Measurements from ENCODE around the gene NME3.

The NME3 gene

DNA sequence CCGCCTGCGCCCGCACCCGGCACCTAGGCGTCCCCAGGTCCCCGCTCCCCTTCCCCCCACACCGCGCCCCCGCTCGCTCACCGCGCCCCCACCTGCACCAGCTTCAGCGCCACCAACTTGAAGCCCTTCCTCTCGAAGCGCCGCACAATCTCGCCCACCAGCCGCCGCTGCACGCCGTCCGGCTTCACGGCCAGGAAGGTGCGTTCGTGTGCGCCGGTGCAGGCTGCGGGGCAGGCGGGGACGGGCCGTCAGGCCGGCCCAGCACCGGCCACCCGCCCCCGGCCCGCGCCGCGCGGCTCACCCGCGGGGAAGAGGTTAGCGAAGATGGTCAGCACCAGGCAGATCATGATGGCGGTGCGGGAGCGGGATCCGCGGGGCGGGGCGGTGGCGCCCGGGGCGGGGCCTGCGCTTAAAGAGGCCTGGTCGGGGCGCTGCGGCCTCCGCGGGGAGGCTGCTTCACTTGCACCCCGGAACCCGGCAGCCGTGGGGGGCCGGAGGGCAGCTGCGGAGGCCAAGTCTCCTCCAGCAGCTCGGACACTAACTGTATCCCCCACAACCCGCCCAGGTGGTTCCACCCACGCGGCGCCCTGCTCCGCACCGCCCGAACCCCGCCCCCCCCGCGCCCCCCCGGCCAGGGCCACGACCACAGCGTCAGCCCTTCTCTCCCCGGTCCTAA is at the start of gene NME3:
NME3 (minus strand) TSS at position 356 of the 676 bp plus-strand sequence; CDS start at position 347, 9 bp downstream.
- peak within 1 kb of the TSS; percentile 96 for H3K4me3 ChIP-seq (ENCODE audit: low read depth, low read length)
- TF ChIP-seq, protein P1, sequence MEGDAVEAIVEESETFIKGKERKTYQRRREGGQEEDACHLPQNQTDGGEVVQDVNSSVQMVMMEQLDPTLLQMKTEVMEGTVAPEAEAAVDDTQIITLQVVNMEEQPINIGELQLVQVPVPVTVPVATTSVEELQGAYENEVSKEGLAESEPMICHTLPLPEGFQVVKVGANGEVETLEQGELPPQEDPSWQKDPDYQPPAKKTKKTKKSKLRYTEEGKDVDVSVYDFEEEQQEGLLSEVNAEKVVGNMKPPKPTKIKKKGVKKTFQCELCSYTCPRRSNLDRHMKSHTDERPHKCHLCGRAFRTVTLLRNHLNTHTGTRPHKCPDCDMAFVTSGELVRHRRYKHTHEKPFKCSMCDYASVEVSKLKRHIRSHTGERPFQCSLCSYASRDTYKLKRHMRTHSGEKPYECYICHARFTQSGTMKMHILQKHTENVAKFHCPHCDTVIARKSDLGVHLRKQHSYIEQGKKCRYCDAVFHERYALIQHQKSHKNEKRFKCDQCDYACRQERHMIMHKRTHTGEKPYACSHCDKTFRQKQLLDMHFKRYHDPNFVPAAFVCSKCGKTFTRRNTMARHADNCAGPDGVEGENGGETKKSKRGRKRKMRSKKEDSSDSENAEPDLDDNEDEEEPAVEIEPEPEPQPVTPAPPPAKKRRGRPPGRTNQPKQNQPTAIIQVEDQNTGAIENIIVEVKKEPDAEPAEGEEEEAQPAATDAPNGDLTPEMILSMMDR (IDR thresholded peaks at IDR 0.05; ENCODE audit: borderline replicate concordance, insufficient read depth, low read depth, low read length) = no peak

DNA sequence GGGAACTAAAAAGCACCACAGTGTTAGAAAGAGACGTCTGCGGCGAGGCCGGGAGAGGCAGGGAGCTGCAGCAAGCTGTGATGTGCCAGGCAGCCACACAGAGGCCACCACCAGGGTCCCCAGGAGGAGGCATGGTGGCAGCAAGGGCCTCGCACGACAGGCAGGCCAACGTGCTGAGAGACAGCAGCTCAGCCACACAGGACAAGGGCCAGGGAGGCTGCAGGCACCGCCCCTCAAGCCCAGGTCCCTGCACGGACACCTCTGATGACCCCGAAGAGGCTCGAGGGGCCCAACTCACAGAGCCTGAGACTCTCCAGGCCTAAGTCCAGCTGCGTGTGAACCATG is 49.6 kb upstream of the NME3 start:
- TF ChIP-seq, protein P1 (IDR thresholded peaks at IDR 0.05; ENCODE audit: borderline replicate concordance, insufficient read depth, low read depth, low read length) = no peak

DNA sequence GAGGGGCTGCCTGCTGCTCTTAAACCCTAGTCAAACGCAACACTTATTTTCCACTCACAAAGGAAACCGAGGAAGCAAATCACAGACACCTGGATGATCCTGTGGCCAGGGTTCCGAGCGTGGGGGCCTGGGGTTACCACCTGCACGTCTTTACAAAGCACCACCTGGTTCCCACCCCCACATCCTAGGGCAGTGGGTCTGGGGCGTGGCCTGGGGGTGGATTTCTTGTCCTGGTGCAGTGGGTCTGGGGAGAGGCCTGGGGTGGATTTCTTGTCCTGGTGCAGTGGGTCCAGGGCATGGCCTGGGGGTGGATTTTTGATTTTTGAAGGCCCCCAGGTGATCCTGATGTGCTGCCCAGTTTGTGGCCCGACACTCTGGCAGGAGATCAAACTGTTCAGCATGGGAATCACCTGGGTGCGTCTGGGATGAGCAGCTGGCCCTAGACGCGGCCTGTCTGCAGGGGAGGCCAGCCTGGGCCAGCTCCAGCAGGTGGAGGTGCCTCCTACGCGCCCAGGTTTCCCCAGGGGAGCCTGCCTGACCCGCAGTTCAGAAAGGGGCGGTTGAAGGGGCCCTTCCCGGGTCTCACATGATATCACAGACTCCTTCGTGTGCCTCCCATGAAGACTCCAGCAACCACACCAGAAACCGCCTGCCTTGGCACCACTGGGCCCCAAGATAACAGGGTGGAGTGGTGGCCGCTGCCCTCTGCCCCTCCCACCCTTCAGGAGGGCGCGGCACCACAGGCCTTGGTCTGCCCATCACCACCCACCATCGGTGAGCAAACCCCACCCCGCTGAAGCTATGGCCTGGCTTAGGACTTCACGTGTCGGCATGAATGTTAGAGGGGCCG is 49.0 kb upstream of the NME3 start:
- no peak overlapping the region for H3K4me3 ChIP-seq (ENCODE audit: low read depth, low read length)
- TF ChIP-seq, protein P1 (IDR thresholded peaks at IDR 0.05; ENCODE audit: borderline replicate concordance, insufficient read depth, low read depth, low read length) = no peak

More for the DNA sequence above, 49.6 kb upstream of the NME3 start:
- no peak overlapping the region for H3K4me3 ChIP-seq (ENCODE audit: low read depth, low read length)

DNA sequence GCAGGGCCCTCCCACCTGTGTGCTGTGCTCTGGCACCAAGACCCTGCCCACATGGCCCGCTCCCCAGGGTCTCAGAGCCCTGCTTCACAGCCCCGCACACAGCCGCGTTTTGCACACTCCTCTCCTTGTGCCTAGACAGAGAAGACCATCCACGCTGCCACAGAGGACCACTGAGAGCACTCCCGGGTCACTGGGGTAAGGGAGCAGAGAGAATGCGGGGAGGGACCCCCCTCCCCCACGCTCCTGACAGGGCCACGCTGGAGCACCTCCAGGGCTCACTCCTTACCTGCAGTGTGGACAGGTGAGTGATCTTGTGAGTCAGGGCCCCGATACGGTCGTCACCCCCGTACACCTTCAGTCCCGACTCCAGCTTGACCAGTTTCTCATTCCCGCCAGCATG is 48.3 kb upstream of the NME3 start:
- H3K4me3 ChIP-seq (ENCODE audit: low read depth, low read length) = no peak overlapping the region
- TF ChIP-seq, protein P1 (IDR thresholded peaks at IDR 0.05; ENCODE audit: borderline replicate concordance, insufficient read depth, low read depth, low read length) = no peak

DNA sequence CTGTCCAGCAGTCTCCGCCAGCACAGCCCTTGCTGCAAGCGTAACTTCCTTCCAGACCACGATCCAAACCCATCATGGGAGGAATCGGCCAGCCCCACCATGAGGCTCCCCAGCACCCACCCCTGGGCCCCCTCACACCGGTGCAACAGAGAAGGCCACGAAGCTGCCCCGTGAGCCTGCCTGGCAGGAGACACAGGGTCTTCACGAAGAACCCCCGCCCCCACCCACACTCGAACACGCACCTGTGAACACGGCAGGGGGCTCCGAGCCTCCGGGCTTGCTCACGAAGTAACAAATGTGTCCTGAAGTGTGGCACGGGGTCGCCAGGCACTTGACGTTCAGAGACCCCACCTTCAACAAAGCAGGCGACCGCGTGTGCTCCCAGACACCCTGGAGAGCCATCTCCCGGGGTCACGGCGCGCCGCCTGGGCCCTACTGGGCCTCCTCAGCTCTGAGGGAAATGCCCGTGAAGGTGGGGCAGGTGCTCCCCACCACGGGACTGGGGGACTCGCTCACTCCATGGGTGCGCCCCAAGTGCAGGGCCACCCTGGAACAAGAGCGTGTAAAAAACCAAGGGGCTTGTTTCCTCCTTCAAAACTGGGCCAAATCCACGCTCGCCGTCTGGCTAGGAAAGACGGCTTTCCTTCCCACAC is 47.7 kb upstream of the NME3 start:
- no peak overlapping the region for H3K4me3 ChIP-seq (ENCODE audit: low read depth, low read length)
- TF ChIP-seq, protein P1 (IDR thresholded peaks at IDR 0.05; ENCODE audit: borderline replicate concordance, insufficient read depth, low read depth, low read length) = no peak

DNA sequence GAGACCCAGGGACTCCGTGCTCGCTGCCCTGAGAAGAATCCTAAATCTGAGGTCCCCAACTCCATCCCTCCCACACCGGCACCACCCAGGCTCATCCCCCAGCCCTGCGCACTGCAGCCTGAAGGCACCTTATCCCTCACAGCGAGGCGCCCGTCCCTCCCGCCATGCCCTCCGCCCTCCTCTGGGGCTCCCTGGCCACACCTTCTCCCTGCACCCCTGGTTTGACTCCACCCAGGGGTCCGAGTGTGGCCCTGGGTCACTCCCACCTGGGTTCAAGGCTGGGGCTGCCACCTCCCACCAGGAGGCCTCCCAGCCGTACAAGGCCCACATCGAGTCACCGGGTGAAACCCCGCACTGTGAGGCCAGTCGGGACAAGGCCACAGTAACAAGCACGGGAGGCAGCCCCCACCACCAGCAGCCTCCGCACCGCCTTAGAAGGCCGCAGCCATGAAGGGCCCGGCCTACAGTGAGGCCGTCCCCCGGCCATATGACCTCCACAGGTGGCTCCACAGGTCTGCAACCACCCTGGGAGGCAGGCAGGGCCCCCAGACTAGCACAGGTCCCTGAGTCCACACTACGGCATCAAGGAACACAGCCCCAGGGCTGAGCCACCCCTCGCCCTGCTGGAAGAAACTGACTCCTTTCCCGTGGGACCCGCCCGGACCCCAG is 47.0 kb upstream of the NME3 start:
- TF ChIP-seq, protein P1 (IDR thresholded peaks at IDR 0.05; ENCODE audit: borderline replicate concordance, insufficient read depth, low read depth, low read length) = no peak
- H3K4me3 ChIP-seq (ENCODE audit: low read depth, low read length) = no peak overlapping the region

Measured in GM12875 (cell line).